Keratinocyte (primary cell): ENCODE results near the gene GDNF.

ENCODE experiments used
- EZH2 ChIP-seq: IDR thresholded peaks from one replicate; pipeline ENCODE4 v1.6.1; 2012; ENCODE audit warnings: inconsistent platforms, mild to moderate bottlenecking, low read length, moderate library complexity
- TF ChIP-seq, protein P1 (sequence below), 3 experiments: IDR thresholded peaks in 1 of 3; conservative IDR thresholded peaks in 1 of 3; optimal IDR thresholded peaks in 1 of 3; 2 replicates in 2 of 3; 3 replicates in 1 of 3; pipeline versions ENCODE3 to v1.5.1; 2011; ENCODE audit warnings: low read length in 3 of 3, mild to moderate bottlenecking in 3 of 3, moderate library complexity in 2 of 3, control low read depth in 1 of 3, inconsistent platforms in 1 of 3; ENCODE audit not compliant: insufficient read depth in 2 of 3; ENCODE audit errors: extremely low read depth in 1 of 3

DNA sequence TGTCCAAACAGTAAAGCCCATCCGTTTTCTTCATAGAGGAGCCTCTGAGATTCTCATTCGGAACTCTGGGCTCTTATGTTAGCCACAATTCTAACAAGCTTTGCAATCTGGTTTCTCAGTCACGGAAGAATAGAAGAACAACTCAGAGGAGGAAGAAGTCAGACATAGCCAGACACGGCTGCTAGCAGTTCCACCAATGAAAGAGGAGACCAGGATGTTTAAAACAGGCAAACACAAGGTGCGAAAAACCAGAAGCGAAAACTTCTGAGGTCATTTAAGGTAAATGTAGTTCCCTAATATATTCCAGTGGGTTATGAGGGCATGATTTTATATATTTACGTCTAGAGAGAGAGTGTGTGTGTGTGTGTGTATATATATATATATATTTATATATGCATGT is 34.1 kb upstream of the GDNF start:
- TF ChIP-seq EZH2, result no peak
- TF ChIP-seq, protein P1, sequence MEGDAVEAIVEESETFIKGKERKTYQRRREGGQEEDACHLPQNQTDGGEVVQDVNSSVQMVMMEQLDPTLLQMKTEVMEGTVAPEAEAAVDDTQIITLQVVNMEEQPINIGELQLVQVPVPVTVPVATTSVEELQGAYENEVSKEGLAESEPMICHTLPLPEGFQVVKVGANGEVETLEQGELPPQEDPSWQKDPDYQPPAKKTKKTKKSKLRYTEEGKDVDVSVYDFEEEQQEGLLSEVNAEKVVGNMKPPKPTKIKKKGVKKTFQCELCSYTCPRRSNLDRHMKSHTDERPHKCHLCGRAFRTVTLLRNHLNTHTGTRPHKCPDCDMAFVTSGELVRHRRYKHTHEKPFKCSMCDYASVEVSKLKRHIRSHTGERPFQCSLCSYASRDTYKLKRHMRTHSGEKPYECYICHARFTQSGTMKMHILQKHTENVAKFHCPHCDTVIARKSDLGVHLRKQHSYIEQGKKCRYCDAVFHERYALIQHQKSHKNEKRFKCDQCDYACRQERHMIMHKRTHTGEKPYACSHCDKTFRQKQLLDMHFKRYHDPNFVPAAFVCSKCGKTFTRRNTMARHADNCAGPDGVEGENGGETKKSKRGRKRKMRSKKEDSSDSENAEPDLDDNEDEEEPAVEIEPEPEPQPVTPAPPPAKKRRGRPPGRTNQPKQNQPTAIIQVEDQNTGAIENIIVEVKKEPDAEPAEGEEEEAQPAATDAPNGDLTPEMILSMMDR (optimal IDR thresholded peaks at IDR 0.05 in 1 of 3, IDR thresholded peaks at IDR 0.05 in 1 of 3, conservative IDR thresholded peaks at IDR 0.05 in 1 of 3; ENCODE audit: extremely low read depth in 1 of 3, insufficient read depth in 2 of 3, low read length in 3 of 3), result no peak
